GM10248 (cell line): ENCODE measurements around the gene EHD4.
A peak's percentile ranks its signal among the peaks of the same experiment; 100 is the strongest.

Source experiments
- CTCF ChIA-PET: fragments of 300-600 bp; sonication (Branson Sonifier 250); formaldehyde crosslinking; extraction: SDS; loops from one replicate; lab custom pipeline; 2021; ENCODE audit warnings: antibody characterized with exemption; lab: Yijun Ruan, JAX
- POLR2A ChIA-PET: fragments of 350-650 bp; sonication (Branson Sonifier 250); formaldehyde crosslinking; extraction: SDS; loops from one replicate; lab custom pipeline; 2020; ENCODE audit warnings: antibody characterized with exemption; lab: Yijun Ruan, JAX
- DNase-seq: peaks from one replicate; pipeline ENCODE4 v3.0.0; 2012; ENCODE audit errors: extremely low spot score
- TF ChIP-seq, protein P1 (sequence below): IDR thresholded peaks from 2 replicates; pipeline ENCODE4 v1.5.1; 2012; ENCODE audit warnings: mild to moderate bottlenecking, low read depth; ENCODE audit errors: extremely low read depth, missing control alignments, control extremely low read depth

Gene EHD4

GRCh38 chr15:41911691-41912345, 60.5 kb downstream of the EHD4 start:
- no peak for DNase-seq
- ChIA-PET CTCF (interaction anchor here (1.0 kb wide), 1 partner anchor 9 kb away, joined by 4 read pairs; no protein-coding TSS in a partner anchor), POLR2A (no interaction called here)

GRCh38 chr15:41908736-41909461, 63.5 kb downstream of the EHD4 start:
- ChIA-PET CTCF (interaction anchor here (1.0 to 2.4 kb wide), 3 partner anchors 8 to 136 kb away, joined by 3 to 16 read pairs (median 5); no protein-coding TSS in a partner anchor), POLR2A (no interaction called here)
- DNase-seq, result no peak
- TF ChIP-seq, protein P1, sequence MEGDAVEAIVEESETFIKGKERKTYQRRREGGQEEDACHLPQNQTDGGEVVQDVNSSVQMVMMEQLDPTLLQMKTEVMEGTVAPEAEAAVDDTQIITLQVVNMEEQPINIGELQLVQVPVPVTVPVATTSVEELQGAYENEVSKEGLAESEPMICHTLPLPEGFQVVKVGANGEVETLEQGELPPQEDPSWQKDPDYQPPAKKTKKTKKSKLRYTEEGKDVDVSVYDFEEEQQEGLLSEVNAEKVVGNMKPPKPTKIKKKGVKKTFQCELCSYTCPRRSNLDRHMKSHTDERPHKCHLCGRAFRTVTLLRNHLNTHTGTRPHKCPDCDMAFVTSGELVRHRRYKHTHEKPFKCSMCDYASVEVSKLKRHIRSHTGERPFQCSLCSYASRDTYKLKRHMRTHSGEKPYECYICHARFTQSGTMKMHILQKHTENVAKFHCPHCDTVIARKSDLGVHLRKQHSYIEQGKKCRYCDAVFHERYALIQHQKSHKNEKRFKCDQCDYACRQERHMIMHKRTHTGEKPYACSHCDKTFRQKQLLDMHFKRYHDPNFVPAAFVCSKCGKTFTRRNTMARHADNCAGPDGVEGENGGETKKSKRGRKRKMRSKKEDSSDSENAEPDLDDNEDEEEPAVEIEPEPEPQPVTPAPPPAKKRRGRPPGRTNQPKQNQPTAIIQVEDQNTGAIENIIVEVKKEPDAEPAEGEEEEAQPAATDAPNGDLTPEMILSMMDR, result no peak

More at GRCh38 chr15:41911691-41912345, 60.5 kb downstream of the EHD4 start:
- TF ChIP-seq, protein P1, result no peak

- TF ChIP-seq, protein P1, result no peak
- no peak for DNase-seq
- ChIA-PET POLR2A (no interaction called here), CTCF (interaction anchor here (0.9 to 2.4 kb wide), 3 partner anchors 9 to 133 kb away, joined by 3 to 16 read pairs (median 3); partner anchors contain the start of gene MAPKBP1)
These were observed 65.2 kb downstream of the EHD4 start for GRCh38 chr15:41907141-41907540.

DNA sequence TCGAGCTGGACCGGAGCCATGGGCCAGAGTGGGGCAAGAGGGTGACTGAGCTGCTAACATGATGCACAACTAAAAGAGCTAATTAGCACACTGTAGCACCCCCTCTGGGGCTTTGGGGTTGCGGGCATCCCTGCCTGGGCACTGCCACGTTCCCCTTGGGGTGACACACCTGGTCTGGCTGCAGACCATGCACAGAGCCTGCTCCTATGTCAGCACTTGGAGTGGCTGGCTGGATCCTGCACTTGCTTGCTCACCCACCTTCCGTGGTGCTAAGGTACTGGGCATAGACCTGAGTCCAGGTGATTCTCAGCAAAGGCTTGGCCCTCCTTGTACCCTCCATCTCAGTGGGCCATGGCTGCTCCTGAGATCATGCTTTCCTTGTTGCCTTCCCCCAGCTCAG, 65.7 kb downstream of the EHD4 start:
- CTCF ChIA-PET, result interaction anchor here (0.9 to 2.4 kb wide), 3 partner anchors 10 to 132 kb away, joined by 3 to 16 read pairs (median 3); partner anchors contain the start of gene MAPKBP1
- TF ChIP-seq, protein P1, result no peak
- POLR2A ChIA-PET, result no interaction called here
- no peak for DNase-seq

- DNase-seq, result no peak
- TF ChIP-seq, protein P1, result no peak
- ChIA-PET POLR2A (no interaction called here), CTCF (interaction anchor here (0.7 to 4.1 kb wide), 47 partner anchors 8 to 464 kb away, joined by 3 to 49 read pairs (median 5); partner anchors contain the start of genes MAPKBP1 and SPTBN5)
These were observed 67.1 kb downstream of the EHD4 start for GRCh38 chr15:41905036-41905793.

- peak; percentile 84 for DNase-seq
- ChIA-PET CTCF (interaction anchor here (0.7 to 4.1 kb wide), 48 partner anchors 9 to 463 kb away, joined by 3 to 49 read pairs (median 5); partner anchors contain the start of genes MAPKBP1 and SPTBN5), POLR2A (no interaction called here)
- TF ChIP-seq, protein P1, result peak; percentile 87
These were observed 67.8 kb downstream of the EHD4 start for GRCh38 chr15:41904541-41905005.
